ENCODE measurements around the gene CIAO3. TPM values are rescaled to one million over a fixed set of nuclear protein-coding genes. Genes with fewer than 3 reads are reported as not detected.

The CIAO3 gene
- total RNA-seq, 1 experiment from 2014 or later = 32.8 TPM

DNA sequence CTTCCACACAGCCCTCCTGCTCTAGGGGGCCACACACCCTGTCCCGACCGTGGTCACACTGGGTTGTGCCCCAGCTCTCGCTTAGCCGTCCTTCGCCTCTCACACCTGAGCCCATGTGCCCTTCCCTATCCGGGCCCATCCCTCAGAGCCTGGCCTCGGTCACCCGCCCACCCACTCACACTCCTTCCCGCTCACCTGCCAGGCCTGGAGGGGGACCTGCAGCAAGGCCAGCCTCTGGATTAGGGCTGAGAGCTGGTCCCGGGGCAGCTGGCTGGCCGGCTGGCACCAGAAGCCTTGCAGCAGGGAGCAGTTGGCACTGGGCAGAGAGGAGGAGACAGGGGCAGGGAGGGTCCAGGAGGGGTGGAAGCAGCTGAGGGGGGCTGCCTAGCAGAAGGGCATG lies 37.6 kb upstream of the CIAO3 start:
- H3K4me3 ChIP-seq (replicated peaks in 1 of 2; ENCODE audit: low read depth in 1 of 2, low read length in 2 of 2) = no peak overlapping the region
- ATAC-seq (no peak), DNase-seq (ENCODE audit: low read depth, low spot score) (no peak)
- H3K4me2 ChIP-seq (ENCODE audit: low read length) = peak overlapping the region; percentile 50
- POLR2A ChIA-PET = no interaction called here
- no peaks in the 10 kb centered on the region for H3K79me2 ChIP-seq (ENCODE audit: insufficient read depth, low read length)
- BruUV-seq (replicated peaks) = no TSS peak
- TF ChIP-seq SIN3A (IDR thresholded peaks at IDR 0.05; ENCODE audit: low read depth) = no peak
- TF ChIP-seq ELF1 (IDR thresholded peaks at IDR 0.05; ENCODE audit: borderline replicate concordance, low read depth) = no peak
- TF ChIP-seq EGR1 (IDR thresholded peaks at IDR 0.05; ENCODE audit: low read depth) = no peak
- TF ChIP-seq POLR2AphosphoS5 (IDR thresholded peaks at IDR 0.05; ENCODE audit: low read depth, low read length) = no peak
- H4K20me1 ChIP-seq (ENCODE audit: insufficient read depth) = no peaks in the 10 kb centered on the region
- no peak overlapping the region for H2AFZ ChIP-seq (ENCODE audit: low read depth, low read length, poor library complexity, severe bottlenecking)
- H3K9ac ChIP-seq (ENCODE audit: low read length) = no peak overlapping the region
- H3K9me2 ChIP-seq (ENCODE audit: insufficient read depth) = no peaks in the 10 kb centered on the region
- H3K36me3 ChIP-seq (ENCODE audit: control insufficient read depth in 1 of 2, insufficient read depth in 2 of 2, low read length in 2 of 2) = no peaks in the 10 kb centered on the region
- H3K9me3 ChIP-seq (ENCODE audit: control insufficient read depth in 1 of 2, insufficient read depth in 1 of 2, low read depth in 1 of 2, low read length in 2 of 2) = no peaks in the 10 kb centered on the region
- H3K27me3 ChIP-seq (ENCODE audit: insufficient read depth, low read length) = no peaks in the 10 kb centered on the region
- peaks cover 26 to 43% of the 10 kb centered on the region in 2 experiments for H3K4me1 ChIP-seq (ENCODE audit: control insufficient read depth in 1 of 2, insufficient read depth in 2 of 2, low read length in 2 of 2)
- intact Hi-C loops (cut with micrococcal nuclease) = no loop called here
- 0 out of 2 replicates have a peak overlapping the region, but pooled peaks have one; percentile 58 for H3K27ac ChIP-seq (ENCODE audit: low read depth, low read length)
- CTCF ChIA-PET = no interaction called here
- RAD21 ChIA-PET (ENCODE audit: low non-redundant PET in 1 of 2, low total read pairs in 2 of 2, uncharacterized antibody in 2 of 2, unreplicated experiment in 2 of 2) = no interaction called here

DNA sequence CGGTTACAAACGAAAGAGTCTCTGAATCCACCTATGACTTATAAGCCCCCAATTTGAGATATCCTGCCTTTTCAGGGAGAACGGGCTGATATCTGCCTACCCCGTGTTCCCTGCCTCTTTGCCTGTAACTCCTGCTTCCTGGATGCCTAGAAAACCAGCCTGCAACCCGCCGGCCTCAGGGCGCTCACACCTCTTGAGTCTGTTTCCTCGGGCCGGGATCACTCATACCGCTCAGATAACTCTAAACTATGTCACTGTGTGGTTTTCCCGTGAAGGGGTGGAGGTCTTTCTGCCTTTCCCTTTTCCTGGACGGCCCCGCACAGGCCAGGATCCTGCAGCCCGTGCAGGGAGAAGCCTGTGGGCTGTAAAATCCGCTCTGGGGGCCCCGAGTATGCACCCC lies 37.0 kb upstream of the CIAO3 start:
- DNase-seq (ENCODE audit: low read depth, low spot score) (no peak), ATAC-seq (peak; percentile 29)
- no peaks in the 10 kb centered on the region for H3K9me3 ChIP-seq (ENCODE audit: control insufficient read depth in 1 of 2, insufficient read depth in 1 of 2, low read depth in 1 of 2, low read length in 2 of 2)
- no peaks in the 10 kb centered on the region for H3K36me3 ChIP-seq (ENCODE audit: control insufficient read depth in 1 of 2, insufficient read depth in 2 of 2, low read length in 2 of 2)
- no peaks in the 10 kb centered on the region for H3K27me3 ChIP-seq (ENCODE audit: insufficient read depth, low read length)
- RAD21 ChIA-PET (ENCODE audit: low non-redundant PET in 1 of 2, low total read pairs in 2 of 2, uncharacterized antibody in 2 of 2, unreplicated experiment in 2 of 2) = no interaction called here
- H3K9ac ChIP-seq (ENCODE audit: low read length) = peak overlapping the region; percentile 31
- H2AFZ ChIP-seq (ENCODE audit: low read depth, low read length, poor library complexity, severe bottlenecking) = no peak overlapping the region
- no TSS peak for BruUV-seq (replicated peaks)
- CTCF ChIA-PET = no interaction called here
- 0 out of 4 replicates have a peak overlapping the region, but pooled peaks of 1 of the 2 experiments have one; percentile 3 for H3K4me3 ChIP-seq (replicated peaks in 1 of 2; ENCODE audit: low read depth in 1 of 2, low read length in 2 of 2)
- TF ChIP-seq YY1 (IDR thresholded peaks at IDR 0.05; ENCODE audit: extremely low read depth, insufficient replicate concordance, low read depth, low read length) (no peak), EZH2 (IDR thresholded peaks at IDR 0.05) (no peak), TCF7L2 (IDR thresholded peaks at IDR 0.05; ENCODE audit: borderline replicate concordance, extremely low read depth, insufficient read depth, insufficient read length) (no peak), ELF1 (IDR thresholded peaks at IDR 0.05; ENCODE audit: borderline replicate concordance, low read depth) (no peak), REST (IDR thresholded peaks at IDR 0.05; ENCODE audit: low read depth) (no peak), ZNF274 (IDR thresholded peaks at IDR 0.05; ENCODE audit: low read depth, low read length) (no peak), ZFX (IDR thresholded peaks at IDR 0.05) (no peak)
- H3K4me2 ChIP-seq (ENCODE audit: low read length) = peak overlapping the region; percentile 50
- H3K4me1 ChIP-seq (ENCODE audit: control insufficient read depth in 1 of 2, insufficient read depth in 2 of 2, low read length in 2 of 2) = peaks cover 32 to 49% of the 10 kb centered on the region in 2 experiments
- no peaks in the 10 kb centered on the region for H3K9me2 ChIP-seq (ENCODE audit: insufficient read depth)
- POLR2A ChIA-PET = no interaction called here
- no peaks in the 10 kb centered on the region for H4K20me1 ChIP-seq (ENCODE audit: insufficient read depth)
- H3K27ac ChIP-seq (ENCODE audit: low read depth, low read length) = peak overlapping the region; percentile 58; the same call in 1 of the 2 replicates
- intact Hi-C loops (cut with micrococcal nuclease) = no loop called here
- no peaks in the 10 kb centered on the region for H3K79me2 ChIP-seq (ENCODE audit: insufficient read depth, low read length)
